Measurements from ENCODE around the gene MRPS12. TPM values are rescaled to one million over a fixed set of nuclear protein-coding genes. Genes with fewer than 3 reads are reported as not detected.
A peak's percentile ranks its signal among the peaks of the same experiment; 100 is the strongest.

MRPS12 gene
- total and polyA plus RNA-seq, 2 of the 13 experiments (the other 11 are each of a cell fraction or from before 2014, with no cell fraction given), result 27.5 to 54.8 TPM

DNA sequence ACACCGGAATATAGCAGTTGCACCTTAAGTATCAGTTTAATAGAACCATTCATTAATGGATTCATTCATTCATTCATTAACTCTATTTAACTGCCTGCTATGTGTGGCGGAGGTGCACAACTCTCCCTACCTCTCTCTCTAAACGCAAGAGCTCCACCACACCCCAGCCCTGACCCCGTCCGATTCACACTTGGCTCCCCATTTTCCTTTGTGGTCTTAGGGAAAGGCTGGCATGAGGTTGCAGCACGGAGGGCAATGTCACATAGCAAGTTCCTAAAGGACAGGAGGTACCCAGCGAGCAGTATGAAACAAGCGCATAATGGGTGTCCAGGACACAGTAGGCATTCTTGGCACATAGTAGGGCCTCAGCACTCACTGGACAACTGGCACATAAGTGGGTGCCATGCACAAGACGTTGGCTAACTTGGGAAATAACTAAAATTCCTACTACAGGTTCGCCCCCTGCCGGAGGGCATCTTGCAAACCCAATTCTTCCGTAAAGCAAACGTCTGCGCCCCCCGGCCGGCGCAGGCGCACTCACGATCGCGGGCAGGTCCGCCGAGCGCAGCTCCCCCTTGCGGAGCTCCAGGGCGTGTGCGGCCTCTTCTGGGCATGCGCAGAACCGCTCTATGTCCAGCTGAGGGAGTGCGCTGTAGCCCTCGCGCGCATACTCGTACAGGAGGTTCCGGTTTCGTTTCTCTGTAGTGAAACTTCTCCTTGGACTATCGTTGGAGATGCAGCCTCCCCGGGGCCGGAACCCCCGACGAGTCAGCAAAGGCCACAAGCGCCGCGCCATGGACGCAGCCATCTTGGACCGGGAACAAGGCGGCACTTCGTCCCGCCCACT lies 592 bp upstream of the MRPS12 start, which contains the start of gene SARS2 (continued):
- no peak for TF ChIP-seq HDAC6 (IDR thresholded peaks at IDR 0.05; ENCODE audit: low read depth, low read length)
- TF ChIP-seq NBN (conservative IDR thresholded peaks at IDR 0.05), result no peak
- peak; percentile 100 for TF ChIP-seq ZKSCAN1 (IDR thresholded peaks at IDR 0.05; ENCODE audit: low read length)
- 0 out of 2 replicates have a peak, but pooled peaks have one; percentile 63 for TF ChIP-seq ZNF510 (CRISPR knock-in tag; IDR thresholded peaks at IDR 0.05; ENCODE audit: low read depth)
- no peak for TF ChIP-seq ZNF234 (CRISPR knock-in tag; conservative IDR thresholded peaks at IDR 0.05)
- TF ChIP-seq CHD4 (IDR thresholded peaks at IDR 0.05; ENCODE audit: borderline replicate concordance, low read length), result no peak
- TF ChIP-seq, protein P1, sequence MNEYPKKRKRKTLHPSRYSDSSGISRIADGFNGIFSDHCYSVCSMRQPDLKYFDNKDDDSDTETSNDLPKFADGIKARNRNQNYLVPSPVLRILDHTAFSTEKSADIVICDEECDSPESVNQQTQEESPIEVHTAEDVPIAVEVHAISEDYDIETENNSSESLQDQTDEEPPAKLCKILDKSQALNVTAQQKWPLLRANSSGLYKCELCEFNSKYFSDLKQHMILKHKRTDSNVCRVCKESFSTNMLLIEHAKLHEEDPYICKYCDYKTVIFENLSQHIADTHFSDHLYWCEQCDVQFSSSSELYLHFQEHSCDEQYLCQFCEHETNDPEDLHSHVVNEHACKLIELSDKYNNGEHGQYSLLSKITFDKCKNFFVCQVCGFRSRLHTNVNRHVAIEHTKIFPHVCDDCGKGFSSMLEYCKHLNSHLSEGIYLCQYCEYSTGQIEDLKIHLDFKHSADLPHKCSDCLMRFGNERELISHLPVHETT (CRISPR knock-in tag; conservative IDR thresholded peaks at IDR 0.05), result peak; percentile 93; the same call in 1 of the 2 replicates
- TF ChIP-seq, protein P2, sequence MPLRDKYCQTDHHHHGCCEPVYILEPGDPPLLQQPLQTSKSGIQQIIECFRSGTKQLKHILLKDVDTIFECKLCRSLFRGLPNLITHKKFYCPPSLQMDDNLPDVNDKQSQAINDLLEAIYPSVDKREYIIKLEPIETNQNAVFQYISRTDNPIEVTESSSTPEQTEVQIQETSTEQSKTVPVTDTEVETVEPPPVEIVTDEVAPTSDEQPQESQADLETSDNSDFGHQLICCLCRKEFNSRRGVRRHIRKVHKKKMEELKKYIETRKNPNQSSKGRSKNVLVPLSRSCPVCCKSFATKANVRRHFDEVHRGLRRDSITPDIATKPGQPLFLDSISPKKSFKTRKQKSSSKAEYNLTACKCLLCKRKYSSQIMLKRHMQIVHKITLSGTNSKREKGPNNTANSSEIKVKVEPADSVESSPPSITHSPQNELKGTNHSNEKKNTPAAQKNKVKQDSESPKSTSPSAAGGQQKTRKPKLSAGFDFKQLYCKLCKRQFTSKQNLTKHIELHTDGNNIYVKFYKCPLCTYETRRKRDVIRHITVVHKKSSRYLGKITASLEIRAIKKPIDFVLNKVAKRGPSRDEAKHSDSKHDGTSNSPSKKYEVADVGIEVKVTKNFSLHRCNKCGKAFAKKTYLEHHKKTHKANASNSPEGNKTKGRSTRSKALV (CRISPR knock-in tag; IDR thresholded peaks at IDR 0.05), result no peak; the same call in 1 of the 2 replicates
- TF ChIP-seq ZNF34 (CRISPR knock-in tag; IDR thresholded peaks at IDR 0.05; ENCODE audit: borderline replicate concordance), result no peak
- TF ChIP-seq SRSF1 (optimal IDR thresholded peaks at IDR 0.05; ENCODE audit: low read depth, low read length), result no peak
- TF ChIP-seq, protein P3, sequence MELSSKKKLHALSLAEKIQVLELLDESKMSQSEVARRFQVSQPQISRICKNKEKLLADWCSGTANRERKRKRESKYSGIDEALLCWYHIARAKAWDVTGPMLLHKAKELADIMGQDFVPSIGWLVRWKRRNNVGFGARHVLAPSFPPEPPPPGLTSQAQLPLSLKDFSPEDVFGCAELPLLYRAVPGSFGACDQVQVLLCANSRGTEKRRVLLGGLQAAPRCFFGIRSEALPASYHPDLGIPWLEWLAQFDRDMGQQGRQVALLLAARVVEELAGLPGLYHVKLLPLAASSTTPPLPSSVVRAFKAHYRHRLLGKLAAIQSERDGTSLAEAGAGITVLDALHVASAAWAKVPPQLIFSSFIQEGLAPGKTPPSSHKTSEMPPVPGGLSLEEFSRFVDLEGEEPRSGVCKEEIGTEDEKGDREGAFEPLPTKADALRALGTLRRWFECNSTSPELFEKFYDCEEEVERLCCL (CRISPR knock-in tag; IDR thresholded peaks at IDR 0.05; ENCODE audit: borderline replicate concordance), result 0 out of 2 replicates have a peak, but pooled peaks have one; percentile 21
- no peak for TF ChIP-seq ZNF460 (CRISPR knock-in tag; IDR thresholded peaks at IDR 0.05; ENCODE audit: borderline replicate concordance)
- TF ChIP-seq ATAD3A (CRISPR knock-in tag; IDR thresholded peaks at IDR 0.05), result no peak
- TF ChIP-seq, protein P4, sequence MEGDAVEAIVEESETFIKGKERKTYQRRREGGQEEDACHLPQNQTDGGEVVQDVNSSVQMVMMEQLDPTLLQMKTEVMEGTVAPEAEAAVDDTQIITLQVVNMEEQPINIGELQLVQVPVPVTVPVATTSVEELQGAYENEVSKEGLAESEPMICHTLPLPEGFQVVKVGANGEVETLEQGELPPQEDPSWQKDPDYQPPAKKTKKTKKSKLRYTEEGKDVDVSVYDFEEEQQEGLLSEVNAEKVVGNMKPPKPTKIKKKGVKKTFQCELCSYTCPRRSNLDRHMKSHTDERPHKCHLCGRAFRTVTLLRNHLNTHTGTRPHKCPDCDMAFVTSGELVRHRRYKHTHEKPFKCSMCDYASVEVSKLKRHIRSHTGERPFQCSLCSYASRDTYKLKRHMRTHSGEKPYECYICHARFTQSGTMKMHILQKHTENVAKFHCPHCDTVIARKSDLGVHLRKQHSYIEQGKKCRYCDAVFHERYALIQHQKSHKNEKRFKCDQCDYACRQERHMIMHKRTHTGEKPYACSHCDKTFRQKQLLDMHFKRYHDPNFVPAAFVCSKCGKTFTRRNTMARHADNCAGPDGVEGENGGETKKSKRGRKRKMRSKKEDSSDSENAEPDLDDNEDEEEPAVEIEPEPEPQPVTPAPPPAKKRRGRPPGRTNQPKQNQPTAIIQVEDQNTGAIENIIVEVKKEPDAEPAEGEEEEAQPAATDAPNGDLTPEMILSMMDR (CRISPR knock-in tag; IDR thresholded peaks at IDR 0.05), result peak; percentile 99
- peak; percentile 41; the same call in 1 of the 2 replicates for TF ChIP-seq ARNT2 (CRISPR knock-in tag; IDR thresholded peaks at IDR 0.05; ENCODE audit: low read depth)
- peak; percentile 27; the same call in 1 of the 2 replicates for TF ChIP-seq ZNF430 (CRISPR knock-in tag; IDR thresholded peaks at IDR 0.05)
- TF ChIP-seq WIZ (CRISPR knock-in tag; IDR thresholded peaks at IDR 0.05), result no peak
- TF ChIP-seq, protein P5, sequence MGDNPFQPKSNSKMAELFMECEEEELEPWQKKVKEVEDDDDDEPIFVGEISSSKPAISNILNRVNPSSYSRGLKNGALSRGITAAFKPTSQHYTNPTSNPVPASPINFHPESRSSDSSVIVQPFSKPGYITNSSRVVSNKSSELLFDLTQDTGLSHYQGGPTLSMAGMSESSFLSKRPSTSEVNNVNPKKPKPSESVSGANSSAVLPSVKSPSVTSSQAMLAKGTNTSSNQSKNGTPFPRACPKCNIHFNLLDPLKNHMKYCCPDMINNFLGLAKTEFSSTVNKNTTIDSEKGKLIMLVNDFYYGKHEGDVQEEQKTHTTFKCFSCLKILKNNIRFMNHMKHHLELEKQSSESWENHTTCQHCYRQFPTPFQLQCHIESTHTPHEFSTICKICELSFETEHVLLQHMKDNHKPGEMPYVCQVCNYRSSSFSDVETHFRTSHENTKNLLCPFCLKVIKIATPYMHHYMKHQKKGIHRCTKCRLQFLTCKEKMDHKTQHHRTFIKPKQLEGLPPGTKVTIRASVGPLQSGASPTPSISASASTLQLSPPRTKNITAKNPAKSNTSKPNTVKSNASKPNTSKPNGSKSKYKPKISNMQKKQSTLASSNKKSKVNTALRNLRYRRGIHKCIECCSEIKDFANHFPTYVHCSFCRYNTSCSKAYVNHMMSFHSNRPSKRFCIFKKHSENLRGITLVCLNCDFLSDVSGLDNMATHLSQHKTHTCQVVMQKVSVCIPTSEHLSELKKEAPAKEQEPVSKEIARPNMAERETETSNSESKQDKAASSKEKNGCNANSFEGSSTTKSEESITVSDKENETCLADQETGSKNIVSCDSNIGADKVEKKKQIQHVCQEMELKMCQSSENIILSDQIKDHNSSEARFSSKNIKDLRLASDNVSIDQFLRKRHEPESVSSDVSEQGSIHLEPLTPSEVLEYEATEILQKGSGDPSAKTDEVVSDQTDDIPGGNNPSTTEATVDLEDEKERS (CRISPR knock-in tag; IDR thresholded peaks at IDR 0.05), result no peak
- TF ChIP-seq ZNF598 (CRISPR knock-in tag; IDR thresholded peaks at IDR 0.05; ENCODE audit: borderline replicate concordance), result 0 out of 2 replicates have a peak, but pooled peaks have one; percentile 44
